Panc1 (cell line): ENCODE data around the gene UFSP2. TPM values are rescaled to one million over a fixed set of nuclear protein-coding genes. Genes with fewer than 3 reads are reported as not detected.

Source experiments
- ATAC-seq: fragments of 200-7000 bp; cut with Tn5 transposase; 2 replicates; pipeline ENCODE4 v1.9.1; 2020; ENCODE audit warnings: mild to moderate bottlenecking, moderate library complexity
- BruUV-seq: library from RNA; stranded (reverse); fragments of 400-500 nt; replicated peaks from 2 replicates; lab custom pipeline; 2021; lab: Mats Ljungman, UMichigan
- CTCF ChIA-PET: fragments of 300-600 bp; sonication (Branson Sonifier 250); formaldehyde crosslinking; loops from one replicate; lab custom pipeline; 2022; ENCODE audit warnings: antibody characterized with exemption; lab: Charles Lee
- POLR2A ChIA-PET: fragments of 300-600 bp; sonication (Branson Sonifier 250); formaldehyde crosslinking; loops from one replicate; lab custom pipeline; 2022; ENCODE audit warnings: antibody characterized with exemption; lab: Charles Lee
- DNase-seq: peaks from one replicate; pipeline ENCODE4 v3.0.0-alpha.2; 2010; ENCODE audit warnings: low read depth, low spot score
- H3K27ac ChIP-seq: 2 replicates; pipeline ENCODE4 v1.5.1; 2011; ENCODE audit warnings: mild to moderate bottlenecking, low read length, inconsistent platforms
- H3K27me3 ChIP-seq: fragments of 200-500 bp; sonication (Bioruptor generic); 2 replicates; pipeline ENCODE4 v1.6.0; 2014; ENCODE audit warnings: low read length, inconsistent platforms; ENCODE audit not compliant: control insufficient read depth, insufficient read depth
- H3K36me3 ChIP-seq: fragments of 200-500 bp; sonication (Bioruptor generic); 2 replicates; pipeline ENCODE4 v1.5.1; 2014; ENCODE audit warnings: inconsistent platforms, mild to moderate bottlenecking, low read length, moderate library complexity; ENCODE audit not compliant: control insufficient read depth, insufficient read depth
- H3K4me1 ChIP-seq: 2 replicates; pipeline ENCODE4 v1.5.1; 2011; ENCODE audit warnings: inconsistent platforms, mild to moderate bottlenecking, low read length, moderate library complexity; ENCODE audit not compliant: control insufficient read depth, insufficient read depth
- H3K4me3 ChIP-seq, 2 experiments: 2 replicates each; pipeline ENCODE4 v1.5.1; 2011 to 2012; ENCODE audit warnings: low read depth in 2 of 2, low read length in 2 of 2, mild to moderate bottlenecking in 2 of 2, inconsistent platforms in 1 of 2, moderate library complexity in 1 of 2
- H3K9me3 ChIP-seq: fragments of 200-500 bp; sonication (Bioruptor generic); 2 replicates; pipeline ENCODE4 v1.5.1; 2014; ENCODE audit warnings: low read depth, mild to moderate bottlenecking, inconsistent platforms, low read length, moderate library complexity; ENCODE audit not compliant: control insufficient read depth, insufficient read depth
- CTCF ChIP-seq: fragments of 450-650 bp; IDR thresholded peaks from 2 replicates; pipeline ENCODE4 v1.5.1; 2017; ENCODE audit warnings: mild to moderate bottlenecking
- POLR2AphosphoS5 ChIP-seq: IDR thresholded peaks from 2 replicates; pipeline ENCODE4 v1.6.1; 2012; ENCODE audit warnings: mild to moderate bottlenecking, low read depth, low read length, moderate library complexity
- REST ChIP-seq, 2 experiments: IDR thresholded peaks; 2 replicates each; pipeline ENCODE4 v1.6.1; 2011 to 2012; ENCODE audit warnings: low read depth in 2 of 2, control low read depth in 1 of 2, low read length in 1 of 2, mild to moderate bottlenecking in 1 of 2, moderate library complexity in 1 of 2; ENCODE audit not compliant: insufficient read depth in 1 of 2
- SIN3A ChIP-seq: IDR thresholded peaks from 2 replicates; pipeline ENCODE4 v1.6.1; 2012; ENCODE audit warnings: low read depth, mild to moderate bottlenecking, low read length, moderate library complexity, borderline replicate concordance; ENCODE audit not compliant: insufficient read depth
- TCF7L2 ChIP-seq: IDR thresholded peaks from 2 replicates; pipeline ENCODE4 v1.6.1; 2011; ENCODE audit warnings: mild to moderate bottlenecking, low read depth, low read length, inconsistent platforms
- in situ Hi-C: cut with HindIII; loops from 2 replicates; pipeline ENCODE4 v1.10.0; 2016; ENCODE audit warnings: low sequenced_read_pairs, low pct_unique_long_range_greater_than_20kb
- intact Hi-C: fragments of 100-400 bp; cut with micrococcal nuclease; formaldehyde crosslinking; loops from one replicate; pipeline ENCODE4 v1.10.0; 2022; ENCODE audit not compliant: unreplicated experiment
- total RNA-seq: library from RNA; stranded (reverse); gene quantifications from one replicate; pipeline ENCODE4 v1.2.1, GENCODE V29; 2021; ENCODE audit not compliant: unreplicated experiment

Gene UFSP2
- total RNA-seq, 1 experiment from 2014 or later = 17.0 TPM

GRCh38 chr4:185382754-185383153, 43.0 kb downstream of the UFSP2 start:
- BruUV-seq = no TSS peak
- Histone ChIP-seq H3K36me3 (no peaks in the 10 kb centered on the region), H3K27me3 (no peaks in the 10 kb centered on the region), H3K27ac (no peak overlapping the region), H3K4me1 (no peaks in the 10 kb centered on the region), H3K4me3 (no peak overlapping the region), H3K9me3 (no peaks in the 10 kb centered on the region)
- ChIA-PET POLR2A (no interaction called here), CTCF (no interaction called here)
- DNase-seq = no peak
- intact Hi-C loops (no loop called here), in situ Hi-C loops (no loop called here)
- ATAC-seq = no peak
- no peak for TF ChIP-seq CTCF
- no peak for TF ChIP-seq TCF7L2
- TF ChIP-seq REST (IDR thresholded peaks at IDR 0.05; ENCODE audit: insufficient read depth in 1 of 2, low read depth in 2 of 2, low read length in 1 of 2) = no peak
- TF ChIP-seq POLR2AphosphoS5 = no peak
- TF ChIP-seq SIN3A = no peak

- in situ Hi-C loops = no loop called here
- no peaks in the 10 kb centered on the region for H3K36me3 ChIP-seq
- H3K4me1 ChIP-seq = no peaks in the 10 kb centered on the region
- ATAC-seq (no peak), DNase-seq (no peak)
- CTCF ChIA-PET = no interaction called here
- H3K9me3 ChIP-seq = no peaks in the 10 kb centered on the region
- BruUV-seq = no TSS peak
- intact Hi-C loops = no loop called here
- POLR2A ChIA-PET = no interaction called here
- H3K4me3 ChIP-seq = no peak overlapping the region
- TF ChIP-seq SIN3A (no peak), TCF7L2 (no peak), POLR2AphosphoS5 (no peak), CTCF (no peak), REST (IDR thresholded peaks at IDR 0.05; ENCODE audit: insufficient read depth in 1 of 2, low read depth in 2 of 2, low read length in 1 of 2) (no peak)
- no peaks in the 10 kb centered on the region for H3K27me3 ChIP-seq
- no peak overlapping the region for H3K27ac ChIP-seq
Measured at GRCh38 chr4:185381288-185382196, 44.2 kb downstream of the UFSP2 start.
